Fibroblast of skin of right biceps (primary cell): ENCODE data around the gene MUTYH.
A peak's percentile ranks its signal among the peaks of the same experiment; 100 is the strongest.
"Not testable (repeated sequence)": the region's sequence is repeated elsewhere in the genome, so short reads cannot be mapped to it uniquely, and the experiment has no call there.

Experiments used
- DNase-seq: peaks from one replicate; pipeline ENCODE4 v3.0.0-alpha.2; 2013

MUTYH gene

GRCh38 chr1:45339789-45340558 is at the start of gene MUTYH, which contains the start of gene TOE1:
TSS of gene MUTYH (minus strand) at chr1:45340440. CDS start at chr1:45334505, 5,935 bp downstream.
TSS of gene TOE1 (plus strand) at chr1:45340170. CDS start at chr1:45340253, 83 bp downstream.
- peak; percentile 94 for DNase-seq

- no peak for DNase-seq
These were observed 46.0 kb upstream of the MUTYH start for GRCh38 chr1:45386219-45386618.

DNA sequence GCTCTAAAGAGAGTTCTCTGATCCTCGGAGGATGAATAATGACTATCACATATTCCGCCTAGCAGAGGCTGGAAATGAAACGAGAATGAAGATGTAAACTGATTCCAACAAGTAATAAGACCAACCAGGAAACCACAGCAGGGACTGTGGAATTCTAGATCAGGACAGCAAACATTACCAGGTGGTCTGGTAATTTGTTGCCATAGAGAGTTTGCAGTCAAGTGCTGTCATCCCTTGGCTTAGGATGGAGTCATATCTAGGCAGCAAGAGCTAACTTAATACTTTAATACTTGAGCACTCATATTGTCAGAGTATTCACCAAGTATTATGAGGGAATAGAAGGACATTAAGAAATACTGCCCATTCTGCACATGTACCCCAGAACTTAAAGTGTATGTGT is 45.1 kb upstream of the MUTYH start:
- no peak for DNase-seq

DNA sequence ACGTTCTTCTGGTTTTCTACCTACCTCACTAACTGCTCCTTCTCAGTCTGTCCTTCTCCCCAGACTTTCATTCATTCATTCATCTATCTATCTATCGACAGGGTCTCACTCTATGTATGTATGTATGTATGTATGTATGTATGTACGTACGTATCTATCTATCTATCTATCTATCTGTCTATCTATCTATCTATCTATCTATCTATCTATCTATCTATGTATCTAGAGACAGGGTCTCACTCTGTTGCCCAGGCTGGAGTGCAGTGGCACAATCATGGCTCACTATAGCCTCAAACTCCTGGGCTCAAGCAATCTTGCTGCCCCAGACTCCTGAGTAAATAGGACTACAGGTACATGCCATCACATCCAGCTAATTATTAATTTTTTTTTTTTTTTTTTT is 44.0 kb upstream of the MUTYH start:
- not testable (repeated sequence) for DNase-seq

DNA sequence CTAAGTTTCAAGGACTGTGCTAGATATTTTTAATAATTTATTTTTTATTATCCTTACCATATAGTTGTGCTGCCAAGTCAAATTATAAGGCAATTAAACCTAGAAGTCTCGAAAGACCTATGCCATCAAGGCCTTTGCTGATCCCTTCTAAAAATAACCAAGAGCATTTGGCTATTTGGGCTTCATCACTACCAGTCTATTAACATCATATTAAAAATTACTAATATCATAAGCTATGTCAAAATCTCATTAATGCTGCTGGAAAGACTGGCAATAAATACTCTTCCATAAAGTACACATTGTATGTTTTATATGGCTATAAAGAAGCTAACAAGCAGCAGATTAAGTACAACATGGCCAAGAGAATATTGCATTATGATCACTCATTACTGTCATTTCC is 43.0 kb upstream of the MUTYH start:
- no peak for DNase-seq

DNA sequence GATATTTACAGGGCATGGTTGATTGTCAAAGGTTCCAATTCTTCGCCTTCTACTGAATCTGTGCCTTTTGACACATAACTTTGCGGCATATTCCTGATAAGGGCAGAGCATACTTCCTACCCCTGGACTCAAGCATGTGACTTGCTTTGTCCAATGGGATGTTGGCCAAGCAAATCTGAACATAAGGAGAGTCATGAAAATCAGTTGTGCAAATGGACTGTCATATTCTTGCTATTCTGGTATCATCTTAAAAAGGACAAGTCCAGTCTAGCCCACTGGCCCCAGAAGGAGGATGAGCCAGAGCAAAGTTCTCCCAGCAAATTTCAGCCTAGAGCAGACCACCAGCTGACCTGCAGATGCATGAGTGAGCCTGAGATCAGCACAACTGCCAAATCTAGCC is 41.0 kb upstream of the MUTYH start:
- DNase-seq: no peak

DNA sequence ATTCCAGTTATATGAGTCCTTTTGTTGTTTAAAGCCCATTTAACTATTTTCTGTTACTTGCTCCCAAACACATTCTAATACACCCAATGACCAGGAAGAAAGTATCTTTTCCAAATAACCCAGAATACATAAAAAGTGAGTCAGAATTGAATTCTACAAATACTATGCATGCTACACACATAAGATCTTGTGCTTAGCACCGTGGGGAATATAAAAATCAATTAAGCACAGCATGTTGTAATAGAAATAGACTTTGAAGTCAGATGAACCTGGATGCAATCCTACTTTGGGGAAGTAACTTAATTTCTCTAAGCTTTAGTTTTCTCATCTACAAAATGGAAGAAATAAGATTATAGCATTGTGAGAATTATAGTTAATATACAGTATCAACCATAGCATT is 40.5 kb upstream of the MUTYH start:
- DNase-seq: no peak

DNA sequence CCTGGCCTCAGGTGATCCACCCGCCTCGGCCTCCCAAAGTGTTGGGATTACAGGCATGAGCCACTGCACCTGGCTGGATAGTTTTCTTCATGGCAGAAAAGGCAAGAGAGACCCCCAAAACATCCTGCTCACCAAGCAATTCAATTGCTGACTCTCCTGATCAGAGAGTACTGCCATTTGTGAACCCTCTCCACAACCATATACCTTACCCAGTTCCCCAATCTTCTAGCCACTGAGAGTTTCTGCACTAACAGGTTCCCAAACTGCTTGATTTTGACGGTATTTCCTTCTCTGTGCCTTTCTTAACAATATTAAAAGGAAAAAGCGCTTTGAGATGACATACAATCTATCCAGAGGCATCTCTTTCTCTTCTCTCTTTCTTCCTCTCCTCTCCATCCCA is 39.9 kb upstream of the MUTYH start:
- DNase-seq: no peak

GRCh38 chr1:45379524-45379923 is 39.3 kb upstream of the MUTYH start:
- no peak for DNase-seq

GRCh38 chr1:45378184-45378583 is 37.9 kb upstream of the MUTYH start:
- no peak for DNase-seq

- peak; percentile 5 for DNase-seq
These were observed 35.2 kb upstream of the MUTYH start for GRCh38 chr1:45375104-45376090.

DNA sequence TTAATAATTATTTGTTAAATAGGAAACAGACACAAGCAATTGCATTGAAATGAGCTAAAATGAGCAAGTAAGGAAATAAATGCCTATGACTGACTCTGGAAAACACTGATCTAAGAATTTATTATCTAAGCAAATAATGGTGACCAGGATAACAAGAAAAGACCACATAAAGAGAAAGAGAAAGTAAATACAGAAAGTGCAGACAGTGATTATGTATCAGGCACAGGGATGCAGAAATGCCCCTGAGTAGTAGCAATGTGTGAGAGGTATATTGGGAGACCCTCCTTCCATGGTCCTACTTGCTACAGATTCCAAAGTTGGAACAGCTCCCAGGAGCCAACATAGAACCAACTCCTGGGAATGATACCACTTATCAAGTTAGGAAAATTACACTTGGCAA is 33.3 kb upstream of the MUTYH start:
- DNase-seq: no peak

DNA sequence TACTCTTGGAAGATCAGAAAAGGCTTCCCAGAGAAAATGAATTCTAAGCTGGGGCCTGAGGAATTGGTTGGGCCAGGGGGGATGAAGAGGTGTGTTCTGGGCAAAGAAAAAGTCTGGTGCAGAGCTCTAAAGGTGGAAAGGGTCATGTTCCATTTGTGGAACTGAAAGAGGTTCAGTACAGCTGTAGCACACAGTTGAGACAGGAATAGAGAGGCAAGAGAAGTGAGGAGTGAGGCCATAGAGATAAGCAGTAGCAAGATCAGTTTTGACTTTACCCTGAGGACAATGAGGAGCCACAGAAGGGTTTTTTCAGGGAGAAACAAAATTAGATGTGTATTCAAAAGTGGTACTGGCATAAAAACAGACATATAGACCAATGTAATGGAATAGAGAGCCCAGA is 30.3 kb upstream of the MUTYH start:
- DNase-seq: no peak

GRCh38 chr1:45365051-45365450 is 24.8 kb upstream of the MUTYH start:
- no peak for DNase-seq

DNA sequence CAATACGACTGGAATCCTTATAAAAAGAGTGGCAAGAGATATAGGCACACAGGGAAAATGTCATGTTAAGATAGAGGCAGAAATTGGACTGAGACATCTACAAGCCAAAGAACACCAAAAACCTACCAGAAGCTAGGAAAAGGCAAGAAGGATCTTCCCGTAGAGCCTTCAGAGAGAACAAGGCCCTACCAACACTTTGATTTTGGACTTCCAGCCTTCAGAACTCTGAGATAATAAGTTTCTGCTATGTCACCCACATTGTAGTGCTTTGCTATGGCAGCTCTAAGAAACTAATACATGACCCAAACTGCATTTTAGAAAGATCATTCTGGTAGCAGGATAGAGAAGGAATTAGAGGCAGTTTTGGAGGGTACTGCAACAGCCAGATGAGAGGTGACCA is 24.1 kb upstream of the MUTYH start:
- no peak for DNase-seq

- peak; percentile 26 for DNase-seq
These were observed 20.7 kb upstream of the MUTYH start for GRCh38 chr1:45360981-45361380.

- DNase-seq: peak; percentile 63
These were observed 19.8 kb upstream of the MUTYH start for GRCh38 chr1:45359882-45360513.

DNA sequence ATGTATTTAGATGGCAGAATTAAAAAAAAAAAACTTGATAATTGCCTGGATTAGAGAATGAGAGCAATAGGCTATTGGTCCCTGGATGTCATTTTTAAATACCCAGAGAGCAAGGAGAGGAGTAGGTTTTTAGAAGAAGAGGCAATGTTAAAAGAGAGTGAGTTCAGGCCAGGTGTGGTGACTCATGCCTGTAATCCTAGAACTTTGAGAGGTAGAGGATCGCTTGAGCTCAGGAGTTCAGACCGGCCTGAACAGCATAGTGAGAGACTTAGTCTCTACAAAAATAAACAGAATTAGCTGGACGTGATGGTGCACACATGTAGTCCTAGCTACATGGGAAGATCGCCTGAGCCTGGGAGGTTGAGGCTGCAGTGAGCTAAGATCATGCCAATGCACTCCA is 15.9 kb upstream of the MUTYH start:
- DNase-seq: no peak

- DNase-seq: no peak
These were observed 15.4 kb upstream of the MUTYH start for GRCh38 chr1:45355683-45356082.

DNA sequence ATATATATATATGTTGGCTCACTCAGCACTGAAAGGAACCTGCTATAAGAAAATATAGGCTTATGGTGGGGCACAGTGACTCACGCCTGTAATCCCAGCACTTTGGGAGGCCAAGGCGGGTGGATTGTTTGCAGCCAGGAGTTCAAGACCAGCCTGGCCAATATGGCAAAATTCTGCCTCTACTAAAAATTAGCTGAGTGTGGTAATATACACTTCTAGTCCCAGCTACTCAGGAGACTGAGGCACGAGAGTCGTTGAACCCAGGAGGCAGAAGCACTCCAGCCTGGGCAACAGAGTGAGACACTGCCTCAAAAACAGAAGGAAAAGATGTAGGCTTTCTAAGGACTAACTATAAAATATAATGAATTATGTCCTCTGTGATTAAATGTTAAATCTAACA is 14.6 kb upstream of the MUTYH start:
- DNase-seq: no peak

- DNase-seq: no peak
These were observed 13.4 kb upstream of the MUTYH start for GRCh38 chr1:45353685-45354084.

GRCh38 chr1:45351508-45351907 is 11.3 kb upstream of the MUTYH start:
- DNase-seq: no peak

GRCh38 chr1:45348966-45349677 is 8.9 kb upstream of the MUTYH start:
- DNase-seq: no peak
